A673 (cell line): ENCODE measurements around the gene IPO8.

Experiments used
- CTCF ChIP-seq: fragments of 300-800, 200-600 bp; sonication (generic); conservative IDR thresholded peaks from 2 replicates; pipeline ENCODE4 v1.5.1; 2017; ENCODE audit warnings: low read depth, mild to moderate bottlenecking, antibody characterized with exemption, low read length, moderate library complexity, mixed read lengths
- EZH2 ChIP-seq: fragments of 200-600 bp; sonication (generic); IDR thresholded peaks from 2 replicates; pipeline ENCODE4 v1.6.1; 2017; ENCODE audit warnings: borderline replicate concordance, low read depth, mild to moderate bottlenecking, mixed read lengths, antibody characterized with exemption, low read length; ENCODE audit not compliant: poor library complexity, severe bottlenecking

GRCh38 chr12:30739020-30739419 lies 43.4 kb upstream of the IPO8 start:
- TF ChIP-seq CTCF: no peak
- TF ChIP-seq EZH2: no peak
